Renal pelvis (tissue), 4 donors: ENCODE results near the gene DESI1. TPM values are rescaled to one million over a fixed set of nuclear protein-coding genes. Genes with fewer than 3 reads are reported as not detected.
A peak's percentile ranks its signal among the peaks of the same experiment; 100 is the strongest.
"Not testable (repeated sequence)": the region's sequence is repeated elsewhere in the genome, so short reads cannot be mapped to it uniquely, and the experiment has no call there.

Experiments used
- DNase-seq: peaks from one replicate; pipeline ENCODE4 v3.0.0-alpha.2; 2013
- polyA plus RNA-seq, 3 donors: library from polyadenylated mRNA; unstranded; fragments of 120-200 nt; gene quantifications; one replicate each; pipeline ENCODE4 v1.2.1, GENCODE V29; 2013; ENCODE audit not compliant: insufficient read length in 3 of 3

DESI1 gene
- polyA plus RNA-seq, 3 donors: 25.0 to 34.8 (median 33.4) TPM

DNA sequence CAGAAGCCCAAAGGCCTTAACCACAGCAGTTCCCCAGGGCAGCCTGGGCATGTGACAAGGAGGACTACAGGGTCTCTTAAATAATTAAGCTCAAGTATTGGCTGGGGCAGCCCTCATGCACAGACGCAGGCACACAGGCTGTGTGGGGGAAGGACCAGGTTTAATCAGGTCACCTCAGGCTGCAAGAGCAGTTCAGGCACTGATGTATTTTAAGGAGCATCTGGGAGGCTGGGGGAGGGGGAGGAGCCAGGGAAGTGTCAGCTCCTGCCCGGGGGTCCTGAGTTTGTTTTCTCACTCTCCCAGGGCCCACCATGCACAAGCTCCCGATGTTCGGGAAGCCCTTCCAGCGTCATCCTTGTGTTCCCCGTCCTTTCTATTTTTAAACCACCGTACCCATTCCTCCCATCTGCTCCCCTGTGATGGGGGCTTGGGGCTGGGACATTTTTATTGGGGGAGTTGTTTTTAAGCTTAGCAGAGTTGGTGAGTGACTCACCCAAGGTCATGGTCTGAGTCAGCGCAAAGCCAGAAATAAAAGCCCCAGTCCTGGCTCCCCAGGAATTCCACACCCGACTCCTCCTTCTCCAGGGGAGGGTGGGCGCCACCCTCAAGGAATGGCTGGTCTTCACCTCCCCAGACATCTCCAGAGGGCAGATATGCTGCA is 57.7 kb downstream of the DESI1 start:
- no peak for DNase-seq

DNA sequence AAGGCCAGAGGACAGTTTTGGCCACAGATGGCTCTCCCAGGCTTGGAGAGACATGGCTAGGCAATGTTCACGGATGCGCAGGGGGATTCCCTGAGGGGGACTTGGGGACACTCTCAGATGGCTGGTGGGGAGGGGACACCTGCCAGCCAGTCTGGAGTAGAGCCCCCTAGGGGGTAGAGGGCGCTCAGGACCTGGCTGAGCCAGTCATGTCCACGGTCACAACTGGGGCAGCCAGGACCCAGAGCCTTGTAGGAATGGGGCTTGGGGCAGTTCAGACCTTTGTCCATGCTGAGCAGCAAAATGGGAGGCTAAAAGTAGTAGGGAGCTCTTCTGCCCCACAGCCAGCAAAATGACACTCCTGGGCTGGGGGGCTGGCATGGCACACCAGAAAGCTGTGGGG is 58.4 kb downstream of the DESI1 start:
- no peak for DNase-seq

DNA sequence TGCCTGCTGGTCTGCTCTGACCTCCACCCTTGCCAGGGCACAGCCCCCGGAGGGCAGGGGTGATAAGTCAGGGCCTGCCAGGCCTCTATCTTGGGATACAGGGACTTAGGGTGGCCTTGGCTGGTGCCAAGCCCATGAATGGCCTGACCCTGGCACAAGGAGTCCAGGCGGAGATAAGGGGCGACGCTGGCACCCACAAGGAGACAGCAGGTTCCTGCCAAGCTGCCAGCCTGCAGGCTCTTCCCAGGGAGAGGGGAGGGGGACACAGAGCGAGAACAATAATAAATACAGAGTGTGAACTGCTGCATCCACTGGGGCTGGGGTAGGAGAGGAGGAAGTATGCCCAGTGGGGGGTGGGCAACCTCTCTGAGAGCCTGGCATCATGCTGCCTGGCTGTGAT is 59.1 kb downstream of the DESI1 start:
- no peak for DNase-seq

DNA sequence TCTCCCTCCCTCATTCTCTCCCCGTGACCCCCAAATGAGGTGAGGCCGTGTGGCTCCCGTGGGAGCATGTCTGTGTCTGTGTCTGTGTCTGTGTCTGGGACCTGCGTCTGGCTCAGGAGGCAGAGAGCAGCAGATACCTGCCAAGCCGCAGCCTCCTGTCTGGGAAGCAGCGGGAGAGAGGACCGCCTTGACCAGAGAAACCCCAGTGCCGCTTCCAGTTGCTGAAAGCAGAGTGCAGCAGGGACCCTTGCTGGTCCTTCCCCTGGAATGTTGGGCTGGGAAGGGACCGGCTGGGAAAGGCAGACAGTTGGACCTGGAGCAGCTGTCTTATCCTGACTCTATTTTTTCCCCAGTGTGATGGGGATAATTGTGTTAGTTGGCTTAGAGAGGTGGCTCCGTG is 59.5 kb downstream of the DESI1 start:
- DNase-seq: no peak

DNA sequence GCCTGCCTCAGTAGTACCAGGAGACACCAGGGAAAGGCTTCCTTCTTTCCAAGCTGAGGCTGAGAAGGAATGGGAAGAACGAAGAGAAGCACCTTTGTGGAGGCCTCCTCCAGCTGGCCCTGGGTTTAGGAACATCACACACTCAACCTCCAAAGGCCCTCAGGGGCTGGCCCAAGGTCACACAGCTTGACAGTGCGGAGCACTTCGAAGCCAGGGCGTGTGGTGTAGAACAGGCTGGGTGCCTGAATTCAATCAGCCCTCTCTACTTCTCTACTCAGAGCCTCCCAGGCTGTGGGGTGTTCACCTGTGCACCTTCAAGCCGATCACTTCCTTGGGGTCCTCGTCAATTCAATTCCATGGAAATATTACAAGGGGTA is 60.8 kb downstream of the DESI1 start:
- DNase-seq: no peak

DNA sequence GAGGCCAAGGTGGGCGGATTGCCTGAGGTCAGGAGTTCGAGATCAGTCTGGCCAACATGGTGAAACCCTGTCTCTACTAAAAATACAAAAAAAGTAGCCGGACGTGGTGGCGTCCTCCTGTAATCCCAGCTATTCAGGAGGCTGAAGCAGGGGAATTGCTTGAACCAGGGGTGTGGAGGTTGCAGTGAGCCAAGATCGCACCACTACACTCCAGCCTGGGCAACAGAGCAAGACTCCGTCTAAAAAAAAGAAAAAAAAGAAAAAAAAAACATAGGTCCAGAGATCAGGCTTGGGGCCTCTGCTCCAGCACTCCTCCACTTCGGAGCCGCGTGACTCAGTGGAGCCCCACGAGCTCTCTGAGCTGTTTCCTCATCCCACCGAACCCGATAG is 62.6 kb downstream of the DESI1 start:
- DNase-seq: not testable (repeated sequence)

DNA sequence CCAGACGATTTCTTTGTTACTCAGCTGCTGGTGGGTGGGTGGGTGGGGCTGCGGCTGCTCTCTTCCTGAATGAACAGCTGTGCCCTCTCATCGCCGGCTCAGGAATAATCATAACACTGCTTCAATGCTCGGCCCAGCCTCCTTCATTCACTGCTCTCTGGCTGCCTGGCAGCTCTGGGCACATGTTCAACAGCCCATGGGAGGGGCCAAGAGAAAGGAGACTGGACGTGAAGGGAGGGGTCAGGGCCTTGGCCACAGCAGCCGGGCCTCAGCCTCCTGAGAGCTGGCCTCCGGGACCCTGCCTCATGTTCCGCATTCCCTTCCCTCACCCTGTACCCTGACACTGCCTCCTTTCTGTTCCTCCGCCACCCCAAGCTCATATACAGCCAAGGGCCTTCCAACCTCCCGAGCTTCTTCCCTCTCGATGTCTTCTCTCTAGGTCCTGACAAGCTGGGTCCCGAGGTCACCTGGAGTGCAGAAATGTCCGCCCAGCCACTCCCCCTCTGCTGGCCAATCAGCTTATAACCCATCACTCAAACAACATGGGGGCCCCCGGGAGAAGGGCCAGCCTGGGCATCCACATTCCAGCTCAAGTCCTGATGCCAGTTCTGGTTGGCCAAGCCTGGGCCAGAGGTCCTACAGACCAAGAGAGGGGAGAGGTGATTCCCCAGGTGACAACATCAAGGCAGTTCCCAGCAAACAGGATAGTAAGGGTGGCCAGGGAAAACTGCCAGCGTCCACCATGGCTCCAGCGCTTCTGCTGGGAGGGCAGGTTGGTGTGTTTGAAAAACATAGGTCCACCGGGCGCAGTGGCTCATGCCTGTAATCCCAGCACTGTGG is 63.2 kb downstream of the DESI1 start:
- DNase-seq: peak; percentile 79

DNA sequence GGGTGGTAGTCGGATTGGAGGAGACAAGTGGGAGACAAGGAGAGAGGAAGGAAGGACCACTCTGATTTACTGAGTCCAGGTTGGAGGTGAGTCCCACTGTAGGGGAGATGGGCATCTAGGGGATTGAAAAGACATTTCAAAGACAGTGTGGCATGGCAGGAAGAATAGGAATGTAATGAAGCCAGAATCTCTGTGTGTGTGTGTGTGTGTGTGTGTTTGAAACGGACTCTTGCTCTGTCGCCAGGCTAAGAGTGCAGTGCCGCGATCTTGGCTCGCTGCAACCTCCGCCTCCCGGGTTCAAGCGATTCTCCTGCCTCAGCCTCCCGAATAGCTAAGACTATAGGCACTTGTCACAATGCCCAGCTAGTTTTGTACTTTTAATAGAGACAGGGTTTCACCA is 64.3 kb downstream of the DESI1 start:
- DNase-seq: no peak

DNA sequence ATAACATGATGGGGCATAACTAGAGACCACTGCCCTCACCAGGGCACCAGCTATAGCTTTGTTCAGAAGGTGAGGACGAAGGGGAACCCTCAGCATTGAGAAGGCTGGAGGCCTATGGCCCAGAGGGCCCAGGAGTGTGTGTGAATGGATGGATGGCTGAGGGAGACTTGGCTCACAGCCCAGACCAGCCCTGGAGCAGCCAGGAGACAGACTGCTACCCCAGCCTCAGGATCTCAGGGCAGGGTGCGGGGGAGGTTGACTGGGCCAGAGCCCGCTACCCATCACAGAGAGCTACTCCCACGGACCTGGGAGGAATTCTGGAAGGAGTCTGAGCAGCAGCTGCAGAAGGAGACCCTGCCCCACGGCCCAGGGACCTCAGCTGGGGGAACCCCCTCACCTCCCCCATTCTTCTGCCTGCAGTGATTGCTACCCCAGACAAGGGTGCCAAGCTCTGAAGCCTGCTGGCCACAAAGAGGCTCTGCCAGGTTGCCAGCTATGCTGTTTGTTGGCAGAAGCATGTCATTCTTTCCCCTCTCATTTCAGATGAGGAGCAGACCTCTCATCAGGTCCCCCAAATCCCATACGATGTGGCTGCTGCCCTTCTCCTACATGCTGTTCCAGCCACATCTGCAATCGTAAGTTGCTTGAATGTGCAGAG is 65.4 kb downstream of the DESI1 start:
- DNase-seq: peak; percentile 68

DNA sequence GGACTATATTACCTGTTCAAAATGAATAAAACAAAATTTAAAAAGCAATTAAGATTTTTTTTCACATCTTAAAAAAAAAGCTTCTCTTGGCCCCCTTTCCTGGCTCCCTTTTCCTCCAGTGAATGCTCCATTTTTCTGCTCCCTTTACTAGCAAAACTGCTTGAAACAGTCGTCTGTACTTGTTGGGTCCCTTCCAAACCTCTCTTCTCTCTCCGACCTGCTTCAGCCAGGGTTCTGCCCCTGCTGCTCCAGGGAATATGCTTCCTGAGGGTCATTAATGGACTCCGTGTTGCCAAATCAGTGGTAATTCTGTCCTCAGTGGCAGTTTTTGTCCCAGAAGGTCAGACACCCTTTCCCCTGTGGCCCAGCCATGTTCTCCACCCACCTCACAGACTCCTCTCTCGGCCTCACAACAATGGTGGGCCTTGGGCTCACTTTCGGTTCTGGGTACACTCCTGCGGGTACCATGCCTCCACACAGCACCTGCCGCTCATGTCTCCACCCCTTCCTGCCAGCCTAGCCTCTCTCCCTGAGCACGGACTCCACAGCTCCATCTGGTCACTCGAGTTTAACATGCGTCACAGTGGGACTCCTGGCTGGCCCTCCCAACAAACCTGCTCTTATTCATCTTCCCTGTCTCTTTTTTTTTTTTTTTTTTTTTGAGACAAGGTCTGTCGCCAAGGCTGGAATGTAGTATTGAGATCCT is 68.8 kb downstream of the DESI1 start:
- no peak for DNase-seq

DNA sequence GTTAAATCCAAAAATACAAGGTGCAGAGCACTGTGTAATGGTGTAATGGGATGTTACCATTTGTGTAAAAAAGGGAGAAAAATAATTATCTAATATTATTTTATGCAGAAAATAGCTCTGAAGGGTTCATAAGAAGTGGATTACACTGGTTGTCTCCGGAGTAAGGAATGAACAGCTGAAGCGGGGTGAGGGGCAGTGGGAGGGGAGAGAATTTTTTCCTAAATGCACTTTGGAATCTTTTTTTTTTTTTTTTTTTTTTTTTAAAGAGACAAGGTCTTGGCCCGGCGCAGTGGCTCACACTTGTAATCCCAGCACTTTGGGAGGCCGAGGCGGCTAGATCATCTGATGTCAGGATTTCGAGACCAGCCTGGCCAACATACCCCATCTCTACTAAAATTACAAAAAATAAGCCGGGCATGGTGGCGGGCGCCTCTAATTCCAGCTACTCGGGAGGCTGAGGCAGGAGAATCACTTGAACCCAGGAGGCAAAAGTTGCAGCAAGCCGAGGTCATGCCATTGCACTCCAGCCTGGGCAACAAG is 69.8 kb downstream of the DESI1 start:
- no peak for DNase-seq

DNA sequence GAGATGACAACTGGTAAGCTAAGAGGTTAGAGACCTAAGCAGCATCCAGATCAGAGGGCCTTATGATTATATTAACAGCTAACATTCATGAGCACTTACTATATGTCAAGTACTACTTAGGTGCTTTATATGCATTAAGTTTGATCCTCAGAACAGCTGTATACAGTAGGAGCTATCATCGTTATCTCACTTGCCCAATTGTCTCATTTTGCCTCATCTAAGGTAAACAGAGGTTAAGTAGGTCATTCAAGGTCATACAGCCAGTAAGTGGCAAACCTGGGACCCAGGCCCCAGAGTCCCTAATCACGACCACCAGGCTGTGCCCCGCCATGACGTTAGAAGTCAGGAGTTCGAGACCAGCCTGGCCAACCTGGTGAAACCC is 72.0 kb downstream of the DESI1 start:
- no peak for DNase-seq

Other genes with a start within 250 kb of the DESI1 start
- 10 to 100 TPM; 14.4 to 18.5 (median 17.8) TPM for gene TEF, start 239.1 kb downstream of the DESI1 start, polyA plus RNA-seq
- gene TOB2, start 174.2 kb downstream of the DESI1 start, polyA plus RNA-seq: 10 to 100 TPM; 54.5 to 60.6 (median 56.1) TPM
- 10 to 100 TPM; 50.2 to 59.2 (median 54.1) TPM for gene PHF5A, start 152.4 kb downstream of the DESI1 start, polyA plus RNA-seq
- gene ACO2, start 151.9 kb downstream of the DESI1 start, polyA plus RNA-seq: 100 to 1,000 TPM; 145 to 165 (median 150) TPM
- 10 to 100 TPM; 34.0 to 38.1 (median 34.5) TPM for gene POLR3H, start 76.6 kb downstream of the DESI1 start, polyA plus RNA-seq
- gene CSDC2, start 60.0 kb downstream of the DESI1 start, polyA plus RNA-seq: 1 to 10 TPM; 7.1 to 8.8 (median 8.3) TPM
- 10 to 100 TPM; 51.8 to 64.6 (median 59.9) TPM for gene PMM1, start 31.2 kb downstream of the DESI1 start, polyA plus RNA-seq
- gene XRCC6, start 252 bp upstream of the DESI1 start, polyA plus RNA-seq: 100 to 1,000 TPM; 329 to 379 (median 361) TPM
- 100 to 1,000 TPM; 122 to 169 (median 148) TPM for gene SNU13, start 67.8 kb upstream of the DESI1 start, polyA plus RNA-seq
- 1 to 10 TPM; 2.0 to 3.7 (median 2.3) TPM for gene MEI1, start 78.5 kb upstream of the DESI1 start, polyA plus RNA-seq
- 10 to 100 TPM in 2 of 3 donors, 1 to 10 TPM in 1; 7.9 to 12.2 (median 11.1) TPM for gene CCDC134, start 179.6 kb upstream of the DESI1 start, polyA plus RNA-seq
- 100 to 1,000 TPM; 100 to 116 (median 109) TPM for gene SREBF2, start 212.1 kb upstream of the DESI1 start, polyA plus RNA-seq